ENCODE data around the gene TSHR. TPM values are rescaled to one million over a fixed set of nuclear protein-coding genes. Genes with fewer than 3 reads are reported as not detected.

TSHR gene
- total RNA-seq, 1 donor from 2014 or later = not detected

DNA sequence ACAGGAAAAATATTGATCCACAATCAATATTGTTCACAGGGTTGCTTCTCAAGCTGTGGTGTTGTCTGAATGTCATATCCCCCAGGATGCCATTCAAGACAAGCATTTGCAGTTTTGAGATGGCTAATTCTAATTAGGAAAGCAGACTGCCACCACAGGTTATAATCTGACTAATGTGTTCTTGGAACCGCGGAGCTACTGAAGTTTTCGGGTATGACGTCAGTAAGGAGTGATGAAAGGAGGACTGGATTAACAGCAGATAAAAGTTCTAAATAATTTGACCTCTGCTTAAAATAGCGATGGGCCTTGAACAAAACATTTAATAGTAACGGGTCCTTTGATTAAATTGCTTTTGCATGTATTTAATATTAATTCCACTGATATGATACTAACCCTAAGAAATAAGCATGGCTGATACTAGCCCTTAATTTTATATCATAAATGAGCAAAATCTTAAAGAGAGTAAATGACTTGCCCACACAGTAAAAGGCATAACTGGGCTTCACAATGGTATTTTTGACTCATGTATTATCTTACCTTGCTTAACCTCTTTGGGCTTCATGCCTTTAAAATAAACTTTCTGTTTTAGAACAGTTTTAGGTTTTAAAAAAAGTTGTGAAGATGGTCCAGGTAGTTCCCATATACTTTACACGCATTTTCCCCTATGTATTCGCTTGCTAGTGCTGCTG lies 50.3 kb downstream of the TSHR start:
- DNase-seq (ENCODE audit: low read depth) (no peak), FAIRE-seq (no peak)
- Mint-ChIP-seq H3K27me3 (ENCODE audit: low read depth, unreplicated experiment) (no peaks in the 10 kb centered on the region), H3K4me1 (ENCODE audit: low read depth, unreplicated experiment) (no peaks in the 10 kb centered on the region), H3K27ac (ENCODE audit: unreplicated experiment) (no peak overlapping the region), H3K9me3 (ENCODE audit: unreplicated experiment) (no peaks in the 10 kb centered on the region), H3K36me3 (ENCODE audit: low read depth, unreplicated experiment) (no peaks in the 10 kb centered on the region), H3K4me3 (ENCODE audit: unreplicated experiment) (no peak overlapping the region)
- Histone ChIP-seq H2AFZ (ENCODE audit: low read depth, low read length) (no peak overlapping the region), H3K4me1 (ENCODE audit: insufficient read depth, low read length) (no peaks in the 10 kb centered on the region), H3K36me3 (ENCODE audit: insufficient read depth, low read length) (no peaks in the 10 kb centered on the region), H4K20me1 (ENCODE audit: insufficient read depth, low read length) (no peaks in the 10 kb centered on the region), H3K27me3 (ENCODE audit: insufficient read depth, low read length) (no peaks in the 10 kb centered on the region), H3K4me3 (ENCODE audit: insufficient read depth, low read depth, low read length) (no peak overlapping the region), H3K9ac (ENCODE audit: low read length) (no peak overlapping the region), H3K9me3 (ENCODE audit: insufficient read depth, low read depth, low read length) (no peaks in the 10 kb centered on the region), H3K4me2 (ENCODE audit: low read length) (no peak overlapping the region), H3K79me2 (ENCODE audit: insufficient read depth, low read length) (no peaks in the 10 kb centered on the region), H3K27ac (ENCODE audit: low read depth, low read length) (no peak overlapping the region)
- TF ChIP-seq, protein P1, sequence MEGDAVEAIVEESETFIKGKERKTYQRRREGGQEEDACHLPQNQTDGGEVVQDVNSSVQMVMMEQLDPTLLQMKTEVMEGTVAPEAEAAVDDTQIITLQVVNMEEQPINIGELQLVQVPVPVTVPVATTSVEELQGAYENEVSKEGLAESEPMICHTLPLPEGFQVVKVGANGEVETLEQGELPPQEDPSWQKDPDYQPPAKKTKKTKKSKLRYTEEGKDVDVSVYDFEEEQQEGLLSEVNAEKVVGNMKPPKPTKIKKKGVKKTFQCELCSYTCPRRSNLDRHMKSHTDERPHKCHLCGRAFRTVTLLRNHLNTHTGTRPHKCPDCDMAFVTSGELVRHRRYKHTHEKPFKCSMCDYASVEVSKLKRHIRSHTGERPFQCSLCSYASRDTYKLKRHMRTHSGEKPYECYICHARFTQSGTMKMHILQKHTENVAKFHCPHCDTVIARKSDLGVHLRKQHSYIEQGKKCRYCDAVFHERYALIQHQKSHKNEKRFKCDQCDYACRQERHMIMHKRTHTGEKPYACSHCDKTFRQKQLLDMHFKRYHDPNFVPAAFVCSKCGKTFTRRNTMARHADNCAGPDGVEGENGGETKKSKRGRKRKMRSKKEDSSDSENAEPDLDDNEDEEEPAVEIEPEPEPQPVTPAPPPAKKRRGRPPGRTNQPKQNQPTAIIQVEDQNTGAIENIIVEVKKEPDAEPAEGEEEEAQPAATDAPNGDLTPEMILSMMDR (IDR thresholded peaks at IDR 0.05; ENCODE audit: insufficient read depth, low read depth, low read length) = no peak

DNA sequence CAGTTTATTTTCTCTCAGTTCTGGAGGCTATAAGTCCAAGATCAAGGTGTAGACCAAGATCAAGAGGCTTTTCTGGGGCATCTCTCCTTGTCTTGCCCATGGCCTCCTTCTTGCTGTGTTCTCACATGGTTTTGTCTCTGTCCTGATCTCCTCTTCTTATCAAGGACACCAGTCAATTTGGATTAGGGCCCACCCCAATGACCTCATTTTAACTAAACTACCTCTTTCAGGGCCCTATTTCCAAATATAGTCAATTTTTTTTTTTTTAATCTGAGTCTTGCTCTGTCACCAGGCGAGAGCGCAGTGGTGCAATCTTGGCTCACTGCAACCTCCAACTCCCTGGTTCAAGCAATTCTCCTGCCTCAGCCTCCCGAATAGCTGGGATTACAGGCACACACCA lies 50.8 kb downstream of the TSHR start:
- no peak overlapping the region for H3K4me3 ChIP-seq (ENCODE audit: insufficient read depth, low read depth, low read length)
- no peak overlapping the region for H3K9ac ChIP-seq (ENCODE audit: low read length)
- H3K36me3 ChIP-seq (ENCODE audit: insufficient read depth, low read length) = no peaks in the 10 kb centered on the region
- no peak overlapping the region for H2AFZ ChIP-seq (ENCODE audit: low read depth, low read length)
- H3K4me1 ChIP-seq (ENCODE audit: insufficient read depth, low read length) = no peaks in the 10 kb centered on the region
- Mint-ChIP-seq H3K9me3 (ENCODE audit: unreplicated experiment) (no peaks in the 10 kb centered on the region), H3K27me3 (ENCODE audit: low read depth, unreplicated experiment) (no peaks in the 10 kb centered on the region), H3K36me3 (ENCODE audit: low read depth, unreplicated experiment) (no peaks in the 10 kb centered on the region), H3K27ac (ENCODE audit: unreplicated experiment) (no peak overlapping the region), H3K4me3 (ENCODE audit: unreplicated experiment) (no peak overlapping the region), H3K4me1 (ENCODE audit: low read depth, unreplicated experiment) (no peaks in the 10 kb centered on the region)
- DNase-seq (ENCODE audit: low read depth) (no peak), FAIRE-seq (no peak)
- H3K79me2 ChIP-seq (ENCODE audit: insufficient read depth, low read length) = no peaks in the 10 kb centered on the region
- no peak overlapping the region for H3K4me2 ChIP-seq (ENCODE audit: low read length)
- no peak overlapping the region for H3K27ac ChIP-seq (ENCODE audit: low read depth, low read length)
- no peaks in the 10 kb centered on the region for H3K27me3 ChIP-seq (ENCODE audit: insufficient read depth, low read length)
- no peaks in the 10 kb centered on the region for H4K20me1 ChIP-seq (ENCODE audit: insufficient read depth, low read length)
- no peaks in the 10 kb centered on the region for H3K9me3 ChIP-seq (ENCODE audit: insufficient read depth, low read depth, low read length)
- TF ChIP-seq EZH2 (IDR thresholded peaks at IDR 0.05; ENCODE audit: insufficient read depth, low read length) = no peak
- TF ChIP-seq, protein P1 (IDR thresholded peaks at IDR 0.05; ENCODE audit: insufficient read depth, low read depth, low read length) = no peak

DNA sequence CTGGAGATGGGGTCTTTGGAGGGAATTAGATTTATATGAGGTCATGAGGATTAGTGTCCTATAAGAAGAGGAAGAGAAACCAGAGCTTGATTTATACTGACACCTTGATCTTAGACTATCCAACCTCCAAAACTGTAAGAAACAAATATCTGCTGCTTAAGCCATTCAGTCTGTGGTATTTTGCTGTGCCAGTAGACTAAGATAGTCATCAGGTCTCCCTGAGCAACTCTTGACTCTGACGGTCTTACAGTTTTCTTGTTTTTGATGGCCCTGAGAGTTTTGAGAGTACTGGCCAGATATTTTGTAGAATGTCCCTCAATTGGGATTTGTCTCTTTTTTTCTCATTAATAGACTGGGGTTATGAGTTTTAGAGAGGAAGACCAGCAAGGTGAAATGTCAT lies 51.7 kb downstream of the TSHR start:
- DNase-seq (ENCODE audit: low read depth) (no peak), FAIRE-seq (no peak)
- Mint-ChIP-seq H3K27me3 (ENCODE audit: low read depth, unreplicated experiment) (no peaks in the 10 kb centered on the region), H3K9me3 (ENCODE audit: unreplicated experiment) (no peaks in the 10 kb centered on the region), H3K4me1 (ENCODE audit: low read depth, unreplicated experiment) (no peaks in the 10 kb centered on the region), H3K27ac (ENCODE audit: unreplicated experiment) (no peak overlapping the region), H3K4me3 (ENCODE audit: unreplicated experiment) (no peak overlapping the region), H3K36me3 (ENCODE audit: low read depth, unreplicated experiment) (no peaks in the 10 kb centered on the region)
- no peak overlapping the region for H3K4me3 ChIP-seq (ENCODE audit: insufficient read depth, low read depth, low read length)
- TF ChIP-seq, protein P1 (IDR thresholded peaks at IDR 0.05; ENCODE audit: insufficient read depth, low read depth, low read length) = no peak
- TF ChIP-seq EZH2 (IDR thresholded peaks at IDR 0.05; ENCODE audit: insufficient read depth, low read length) = no peak
- H3K27ac ChIP-seq (ENCODE audit: low read depth, low read length) = no peak overlapping the region
- no peaks in the 10 kb centered on the region for H4K20me1 ChIP-seq (ENCODE audit: insufficient read depth, low read length)
- H3K36me3 ChIP-seq (ENCODE audit: insufficient read depth, low read length) = no peaks in the 10 kb centered on the region
- H3K4me1 ChIP-seq (ENCODE audit: insufficient read depth, low read length) = no peaks in the 10 kb centered on the region
- no peaks in the 10 kb centered on the region for H3K79me2 ChIP-seq (ENCODE audit: insufficient read depth, low read length)
- no peaks in the 10 kb centered on the region for H3K9me3 ChIP-seq (ENCODE audit: insufficient read depth, low read depth, low read length)
- no peaks in the 10 kb centered on the region for H3K27me3 ChIP-seq (ENCODE audit: insufficient read depth, low read length)
- H2AFZ ChIP-seq (ENCODE audit: low read depth, low read length) = no peak overlapping the region
- no peak overlapping the region for H3K4me2 ChIP-seq (ENCODE audit: low read length)
- no peak overlapping the region for H3K9ac ChIP-seq (ENCODE audit: low read length)

Measured in astrocyte (in vitro differentiated cells and primary cell).